RPMI7951 (cell line): ENCODE results near the gene HOXA1. TPM values are rescaled to one million over a fixed set of nuclear protein-coding genes. Genes with fewer than 3 reads are reported as not detected.
"Not testable (repeated sequence)": the region's sequence is repeated elsewhere in the genome, so short reads cannot be mapped to it uniquely, and the experiment has no call there.

Experiments used
- DNase-seq: peaks from one replicate; pipeline ENCODE4 v3.0.0-alpha.2; 2012; ENCODE audit warnings: low read depth
- total RNA-seq: library from RNA; depleted of rRNA; stranded (reverse); fragments of >200 nt; shearing (Covaris generic); gene quantifications from 2 replicates; pipeline ENCODE4 v1.2.3, GENCODE V29; 2014; rRNA removed

The HOXA1 gene
- total RNA-seq, 1 experiment from 2014 or later: 6.2 TPM

GRCh38 chr7:27046854-27047549 is 48.8 kb downstream of the HOXA1 start:
- peak; percentile 71 for DNase-seq

DNA sequence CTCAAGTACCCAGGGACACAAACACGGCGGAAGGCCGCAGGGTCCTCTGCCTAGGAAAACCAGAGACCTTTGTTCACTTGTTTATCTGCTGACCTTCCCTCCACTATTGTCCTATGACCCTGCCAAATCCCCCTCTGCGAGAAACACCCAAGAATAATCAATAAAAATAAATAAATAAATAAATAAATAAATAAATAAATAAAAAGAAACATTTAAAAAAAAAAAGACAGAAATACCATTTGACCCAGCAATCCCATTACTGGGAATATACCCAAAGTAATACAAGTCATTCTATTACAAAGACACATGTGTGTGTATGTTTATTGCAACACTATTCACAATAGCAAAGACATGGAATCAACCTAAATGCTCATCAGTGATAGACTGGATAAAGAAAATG is 49.8 kb downstream of the HOXA1 start:
- DNase-seq: not testable (repeated sequence)

- DNase-seq: not testable (repeated sequence)
Observed at GRCh38 chr7:27045066-27045465, 50.7 kb downstream of the HOXA1 start.

Other genes with a start within 250 kb of the HOXA1 start
- 36.7 and 58.0 TPM in 2 replicates for gene SKAP2, start 231.4 kb downstream of the HOXA1 start, total RNA-seq
- 0.84 and 1.1 TPM in 2 replicates for gene HOXA2, start 6.7 kb upstream of the HOXA1 start, total RNA-seq
- 4.3 and 9.7 TPM in 2 replicates for gene HOXA4, start 34.8 kb upstream of the HOXA1 start, total RNA-seq
- 4.7 and 5.6 TPM in 2 replicates for gene HOXA5, start 47.7 kb upstream of the HOXA1 start, total RNA-seq
- 1.8 and 7.2 TPM in 2 replicates for gene HOXA6, start 51.8 kb upstream of the HOXA1 start, total RNA-seq
- 0.98 and 4.7 TPM in 2 replicates for gene HOXA3, start 56.6 kb upstream of the HOXA1 start, total RNA-seq
- gene HOXA7, start 60.7 kb upstream of the HOXA1 start, total RNA-seq: 16.4 and 19.7 TPM in 2 replicates
- 0.12 TPM in 1 of 2 replicates, not detected in the other for gene HOXA9, start 69.5 kb upstream of the HOXA1 start, total RNA-seq
- 12.9 and 18.7 TPM in 2 replicates for gene HOXA10, start 78.3 kb upstream of the HOXA1 start, total RNA-seq
- 1.4 and 1.9 TPM in 2 replicates for gene HOXA11, start 89.2 kb upstream of the HOXA1 start, total RNA-seq
- 1.7 and 2.3 TPM in 2 replicates for gene HOXA13, start 104.1 kb upstream of the HOXA1 start, total RNA-seq
- gene EVX1, start 146.8 kb upstream of the HOXA1 start, total RNA-seq: not detected in 2 replicates